CD4-positive, alpha-beta T cell treated with Interleukin-4 for 1 hour (primary cell): ENCODE measurements around the gene C1orf210.
A peak's percentile ranks its signal among the peaks of the same experiment; 100 is the strongest.

Experiments
- DNase-seq, 2 donors: peaks; one replicate each; pipeline ENCODE4 v3.0.0-alpha.2; 2020 to 2022

C1orf210 gene

GRCh38 chr1:43285269-43285990, at the start of gene C1orf210:
Gene C1orf210 (minus strand): TSS chr1:43285581. CDS start chr1:43283270, 2,311 bp downstream.
- DNase-seq, result no peak

- no peak for DNase-seq
Measured at GRCh38 chr1:43334453-43335205, 49.2 kb upstream of the C1orf210 start.

GRCh38 chr1:43331688-43332087, 46.3 kb upstream of the C1orf210 start:
- DNase-seq, result no peak

GRCh38 chr1:43329995-43330751, 44.8 kb upstream of the C1orf210 start:
- DNase-seq, result peak in 1 of 2 donors; percentile 39

GRCh38 chr1:43327549-43328292, 42.3 kb upstream of the C1orf210 start:
- no peak for DNase-seq

- no peak for DNase-seq
Measured at GRCh38 chr1:43325381-43325780, 40.0 kb upstream of the C1orf210 start.

- no peak for DNase-seq
Measured at GRCh38 chr1:43324810-43325209, 39.4 kb upstream of the C1orf210 start.

- DNase-seq, result no peak
Measured at GRCh38 chr1:43322506-43322905, 37.1 kb upstream of the C1orf210 start.

- DNase-seq, result no peak
Measured at GRCh38 chr1:43321331-43321891, 36.0 kb upstream of the C1orf210 start.

- DNase-seq, result no peak
Measured at GRCh38 chr1:43319766-43320165, 34.4 kb upstream of the C1orf210 start.

- no peak for DNase-seq
Measured at GRCh38 chr1:43319288-43319687, 33.9 kb upstream of the C1orf210 start.

- no peak for DNase-seq
Measured at GRCh38 chr1:43318831-43319230, 33.5 kb upstream of the C1orf210 start.

- no peak for DNase-seq
Measured at GRCh38 chr1:43317817-43318471, 32.6 kb upstream of the C1orf210 start.

- DNase-seq, result no peak
Measured at GRCh38 chr1:43316738-43317520, 31.5 kb upstream of the C1orf210 start.

GRCh38 chr1:43315963-43316737, 30.8 kb upstream of the C1orf210 start:
- no peak for DNase-seq

- no peak for DNase-seq
Measured at GRCh38 chr1:43315481-43315880, 30.1 kb upstream of the C1orf210 start.

GRCh38 chr1:43314233-43314632, 28.9 kb upstream of the C1orf210 start:
- DNase-seq, result no peak

- DNase-seq, result no peak
Measured at GRCh38 chr1:43313771-43314170, 28.4 kb upstream of the C1orf210 start.

- DNase-seq, result no peak
Measured at GRCh38 chr1:43312663-43313515, 27.5 kb upstream of the C1orf210 start.
